Skeletal muscle satellite cell (primary cell): ENCODE data around the gene EHBP1L1.

Experiments
- H3K27me3 ChIP-seq: 2 replicates; pipeline ENCODE4 v1.7.0; 2013; ENCODE audit warnings: low read length; ENCODE audit not compliant: control insufficient read depth, insufficient read depth
- H3K36me3 ChIP-seq: 2 replicates; pipeline ENCODE4 v1.7.0; 2013; ENCODE audit warnings: mild to moderate bottlenecking, control low read depth, low read length; ENCODE audit not compliant: insufficient read depth
- H3K4me1 ChIP-seq: 2 replicates; pipeline ENCODE4 v1.7.0; 2013; ENCODE audit warnings: low read length; ENCODE audit not compliant: control insufficient read depth, insufficient read depth
- H3K4me2 ChIP-seq: 2 replicates; pipeline ENCODE4 v1.7.0; 2013; ENCODE audit warnings: mild to moderate bottlenecking, low read length
- H3K4me3 ChIP-seq: 2 replicates; pipeline ENCODE4 v1.7.0; 2013; ENCODE audit warnings: low read length
- H3K9ac ChIP-seq: 2 replicates; pipeline ENCODE4 v1.7.0; 2013; ENCODE audit warnings: mild to moderate bottlenecking, low read depth, low read length, moderate library complexity
- H3K9me3 ChIP-seq: replicated peaks from 2 replicates; pipeline ENCODE4 v1.7.0; 2013; ENCODE audit warnings: mild to moderate bottlenecking, control low read depth, low read length

EHBP1L1 gene

GRCh38 chr11:65548395-65548794, 27.5 kb upstream of the EHBP1L1 start:
- Histone ChIP-seq H3K4me1 (peaks cover 7% of the 10 kb centered on the region), H3K27me3 (no peaks in the 10 kb centered on the region), H3K4me2 (no peak overlapping the region), H3K9me3 (no peaks in the 10 kb centered on the region), H3K4me3 (no peak overlapping the region), H3K36me3 (peaks cover 70% of the 10 kb centered on the region), H3K9ac (no peak overlapping the region)

- Histone ChIP-seq H3K36me3 (peaks cover 66% of the 10 kb centered on the region), H3K4me2 (no peak overlapping the region), H3K27me3 (no peaks in the 10 kb centered on the region), H3K4me1 (peaks cover 10% of the 10 kb centered on the region), H3K9me3 (no peaks in the 10 kb centered on the region), H3K4me3 (no peak overlapping the region), H3K9ac (no peak overlapping the region)
Observed at GRCh38 chr11:65549096-65549495, 26.8 kb upstream of the EHBP1L1 start.

- Histone ChIP-seq H3K4me1 (peaks cover 37% of the 10 kb centered on the region), H3K9me3 (no peaks in the 10 kb centered on the region), H3K9ac (no peak overlapping the region), H3K27me3 (no peaks in the 10 kb centered on the region), H3K4me2 (no peak overlapping the region), H3K4me3 (no peak overlapping the region), H3K36me3 (peaks cover 44% of the 10 kb centered on the region)
Observed at GRCh38 chr11:65551572-65552387, 24.1 kb upstream of the EHBP1L1 start.

- Histone ChIP-seq H3K36me3 (peaks cover 41% of the 10 kb centered on the region), H3K4me2 (no peak overlapping the region), H3K9ac (no peak overlapping the region), H3K4me3 (no peak overlapping the region), H3K9me3 (no peaks in the 10 kb centered on the region), H3K27me3 (no peaks in the 10 kb centered on the region), H3K4me1 (peaks cover 40% of the 10 kb centered on the region)
Observed at GRCh38 chr11:65552388-65552951, 23.4 kb upstream of the EHBP1L1 start.

GRCh38 chr11:65553301-65554001, 22.4 kb upstream of the EHBP1L1 start:
- Histone ChIP-seq H3K9ac (no peak overlapping the region), H3K36me3 (peaks cover 33% of the 10 kb centered on the region), H3K27me3 (no peaks in the 10 kb centered on the region), H3K4me3 (no peak overlapping the region), H3K4me1 (peaks cover 41% of the 10 kb centered on the region), H3K9me3 (no peaks in the 10 kb centered on the region), H3K4me2 (no peak overlapping the region)

GRCh38 chr11:65554057-65554818, 21.6 kb upstream of the EHBP1L1 start:
- no peaks in the 10 kb centered on the region for H3K9me3 ChIP-seq
- no peak overlapping the region for H3K9ac ChIP-seq
- peaks cover 48% of the 10 kb centered on the region for H3K4me1 ChIP-seq
- H3K4me2 ChIP-seq: peak overlapping the region; percentile 9
- no peak overlapping the region for H3K4me3 ChIP-seq
- peaks cover 25% of the 10 kb centered on the region for H3K36me3 ChIP-seq
- H3K27me3 ChIP-seq: no peaks in the 10 kb centered on the region

GRCh38 chr11:65554842-65555430, 20.9 kb upstream of the EHBP1L1 start:
- H3K4me2 ChIP-seq: peak overlapping the region; percentile 93
- H3K9ac ChIP-seq: no peak overlapping the region
- no peaks in the 10 kb centered on the region for H3K27me3 ChIP-seq
- peak overlapping the region; percentile 56 for H3K4me3 ChIP-seq
- H3K9me3 ChIP-seq: no peaks in the 10 kb centered on the region
- H3K4me1 ChIP-seq: peaks cover 55% of the 10 kb centered on the region
- peaks cover 22% of the 10 kb centered on the region for H3K36me3 ChIP-seq

GRCh38 chr11:65555693-65556231, 20.1 kb upstream of the EHBP1L1 start:
- peak overlapping the region; percentile 13 for H3K9ac ChIP-seq
- H3K4me3 ChIP-seq: peak overlapping the region; percentile 56

GRCh38 chr11:65556470-65557279, 19.2 kb upstream of the EHBP1L1 start:
- peak overlapping the region; percentile 93 for H3K4me2 ChIP-seq
- peaks cover 12% of the 10 kb centered on the region for H3K36me3 ChIP-seq
- H3K4me1 ChIP-seq: peaks cover 66% of the 10 kb centered on the region
- H3K9me3 ChIP-seq: no peaks in the 10 kb centered on the region
- H3K27me3 ChIP-seq: no peaks in the 10 kb centered on the region
- peak overlapping the region; percentile 74 for H3K4me3 ChIP-seq
- H3K9ac ChIP-seq: peak overlapping the region; percentile 78

More at GRCh38 chr11:65555693-65556231, 20.1 kb upstream of the EHBP1L1 start:
- Histone ChIP-seq H3K9me3 (no peaks in the 10 kb centered on the region), H3K4me2 (peak overlapping the region; percentile 93), H3K36me3 (peaks cover 21% of the 10 kb centered on the region), H3K4me1 (peaks cover 64% of the 10 kb centered on the region), H3K27me3 (no peaks in the 10 kb centered on the region)

GRCh38 chr11:65557280-65558001, 18.4 kb upstream of the EHBP1L1 start:
- H3K9ac ChIP-seq: peak overlapping the region; percentile 78
- no peaks in the 10 kb centered on the region for H3K27me3 ChIP-seq
- H3K4me1 ChIP-seq: peaks cover 66% of the 10 kb centered on the region
- peak overlapping the region; percentile 93 for H3K4me2 ChIP-seq
- no peaks in the 10 kb centered on the region for H3K9me3 ChIP-seq
- H3K4me3 ChIP-seq: peak overlapping the region; percentile 74
- H3K36me3 ChIP-seq: peaks cover 4% of the 10 kb centered on the region
